H1 (cell line): ENCODE results near the gene BICRAL.

Source experiments
- ATF3 ChIP-seq: IDR thresholded peaks from 2 replicates; pipeline ENCODE4 v1.6.1; 2011; ENCODE audit warnings: low read depth, mild to moderate bottlenecking, low read length; ENCODE audit not compliant: insufficient read depth
- CTCF ChIP-seq, 3 experiments: IDR thresholded peaks; 1 replicate in 2 of 3; 2 replicates in 1 of 3; pipeline versions ENCODE4 v1.5.1 to v1.6.1; 2011; ENCODE audit warnings: low read length in 3 of 3, mild to moderate bottlenecking in 3 of 3, inconsistent platforms in 2 of 3, low read depth in 1 of 3, moderate library complexity in 1 of 3; ENCODE audit not compliant: insufficient read depth in 1 of 3; ENCODE audit errors: control extremely low read depth in 1 of 3
- POLR2A ChIP-seq, 2 experiments: IDR thresholded peaks; 1 replicate in 1 of 2; 2 replicates in 1 of 2; pipeline ENCODE4 v1.6.1; 2011; ENCODE audit warnings: low read depth in 2 of 2, low read length in 2 of 2, mild to moderate bottlenecking in 2 of 2; ENCODE audit errors: control extremely low read depth in 1 of 2
- SP4 ChIP-seq: IDR thresholded peaks from 2 replicates; pipeline ENCODE4 v1.6.1; 2012; ENCODE audit warnings: low read length, inconsistent platforms

GRCh38 chr6:42904467-42904866, 122.6 kb downstream of the BICRAL start:
- TF ChIP-seq CTCF (IDR thresholded peaks at IDR 0.05; ENCODE audit: control extremely low read depth in 1 of 3, insufficient read depth in 1 of 3, low read depth in 1 of 3, low read length in 3 of 3) (no peak), POLR2A (IDR thresholded peaks at IDR 0.05; ENCODE audit: control extremely low read depth in 1 of 2, low read depth in 2 of 2, low read length in 2 of 2) (no peak), ATF3 (no peak), SP4 (no peak)
